HG02588 (cell line): Measurements from ENCODE around the gene C1QB.
"Not testable (repeated sequence)": the region's sequence is repeated elsewhere in the genome, so short reads cannot be mapped to it uniquely, and the experiment has no call there.

ENCODE experiments used
- ATAC-seq: cut with Tn5 transposase; IDR thresholded peaks from one replicate; pipeline ENCODE4 v1.9.1; 2021; ENCODE audit warnings: mild to moderate bottlenecking, moderate library complexity; ENCODE audit not compliant: unreplicated experiment

The C1QB gene

DNA sequence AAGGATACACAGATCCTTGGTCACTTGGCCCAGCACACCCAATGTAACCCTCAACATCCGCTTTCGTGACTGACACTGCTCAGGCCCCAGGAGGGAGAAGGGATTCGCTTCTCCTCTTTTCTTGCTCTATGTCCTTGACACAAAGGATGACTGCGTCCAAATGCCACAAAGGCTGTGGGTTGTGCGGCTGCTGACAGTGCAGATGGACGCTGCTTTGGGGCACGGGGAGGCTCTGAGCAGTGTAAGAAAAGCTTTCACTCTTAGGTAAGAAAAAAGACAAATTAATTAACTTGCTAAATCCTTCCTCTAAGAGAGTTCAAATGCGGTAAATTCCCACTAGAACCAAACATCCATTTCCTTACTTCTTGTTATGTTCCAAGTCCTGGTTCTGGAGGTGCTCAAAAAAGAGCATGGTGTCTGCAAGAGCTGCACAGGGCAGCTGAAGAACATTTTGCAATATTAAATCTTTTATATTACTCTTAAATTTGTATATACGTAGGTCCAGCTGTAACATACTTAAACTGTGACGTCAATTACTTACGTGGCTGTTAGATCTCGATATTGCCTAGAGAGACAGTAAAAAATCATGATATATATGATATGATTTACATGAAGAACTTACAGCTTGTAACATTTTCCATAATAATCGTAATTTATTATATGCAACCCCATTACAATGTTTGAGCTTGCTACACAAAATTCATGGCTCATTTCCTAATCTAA lies 38.2 kb downstream of the C1QB start:
- no peak for ATAC-seq

DNA sequence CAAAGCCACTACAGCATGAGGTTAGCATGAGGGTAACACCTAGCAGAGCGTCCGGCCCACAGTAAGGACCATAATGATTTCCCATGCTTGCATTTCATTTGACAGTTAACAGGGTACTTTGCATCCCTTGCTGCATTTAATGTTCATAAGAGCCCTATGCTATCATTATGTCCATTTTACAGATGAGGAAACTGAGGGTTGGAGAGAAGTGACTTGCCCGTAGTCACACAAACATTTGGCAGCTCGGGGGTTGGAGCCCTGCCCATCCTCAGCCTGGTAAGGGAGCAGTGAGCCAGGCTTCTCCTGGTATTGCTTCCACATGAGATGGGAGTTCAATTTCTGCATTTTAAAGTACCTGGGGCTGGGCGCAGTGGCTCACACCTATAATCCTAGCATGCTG lies 41.1 kb downstream of the C1QB start:
- no peak for ATAC-seq

- no peak for ATAC-seq
These were observed 43.6 kb downstream of the C1QB start for GRCh38 chr1:22696610-22697009.

DNA sequence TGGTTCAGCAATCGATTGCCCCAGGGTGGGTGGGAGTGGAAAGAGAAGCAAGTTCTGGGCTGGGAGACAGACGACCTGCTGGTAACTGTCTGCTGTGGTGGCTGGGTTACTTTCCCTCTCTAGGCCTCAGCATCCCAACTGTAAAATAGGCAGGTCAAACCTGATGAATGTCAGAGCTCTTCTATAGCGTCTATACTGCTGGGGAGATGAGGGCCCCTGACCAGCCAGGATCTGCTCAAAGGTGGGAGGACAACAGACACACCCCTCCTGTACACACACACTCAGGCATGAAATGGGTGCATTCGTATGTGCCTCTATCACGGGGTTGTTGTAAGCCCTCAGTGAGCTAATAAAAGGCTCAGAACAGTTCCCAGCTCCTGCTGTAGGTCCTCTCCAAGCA lies 44.9 kb downstream of the C1QB start:
- ATAC-seq, result no peak

GRCh38 chr1:22699681-22700520 lies 46.9 kb downstream of the C1QB start:
- ATAC-seq, result no peak

DNA sequence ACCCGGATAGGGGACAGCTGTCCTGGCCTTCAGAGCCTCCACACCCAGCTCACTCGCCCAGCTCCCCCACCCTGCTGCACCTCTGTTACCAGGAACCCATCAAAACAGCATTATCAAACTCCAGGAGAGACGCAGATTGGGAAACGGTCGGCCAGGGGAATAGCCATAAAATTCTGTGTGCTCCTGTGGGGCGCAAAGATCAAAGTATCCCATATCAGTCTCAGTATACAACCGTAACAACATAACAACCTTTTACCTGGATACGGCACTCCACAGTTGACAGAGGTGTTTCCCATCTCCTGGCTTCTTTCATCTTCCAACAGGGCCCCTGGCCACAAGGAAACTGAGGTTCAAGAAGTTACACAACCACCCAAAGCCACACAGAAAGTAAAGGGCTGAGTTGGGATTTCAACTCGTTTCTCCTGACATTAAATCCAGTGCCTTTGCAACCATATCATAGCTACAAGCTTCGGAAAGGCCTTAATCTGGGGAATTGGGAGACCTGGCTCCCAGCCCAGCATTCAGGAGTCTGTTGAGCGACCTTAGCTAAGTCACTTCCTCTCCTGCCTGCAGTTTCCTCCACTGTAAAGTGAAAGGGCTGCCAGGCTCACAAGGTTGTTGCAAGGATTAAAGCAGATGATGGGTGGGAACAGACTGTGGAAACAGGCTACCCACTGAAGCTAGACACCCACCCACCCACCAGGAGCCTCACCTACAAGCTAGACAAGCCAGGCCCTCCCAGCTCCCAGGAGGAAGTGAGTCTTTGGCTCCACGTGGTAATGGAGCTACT lies 49.5 kb downstream of the C1QB start:
- ATAC-seq, result no peak

- ATAC-seq, result peak; percentile 54
These were observed 51.5 kb downstream of the C1QB start for GRCh38 chr1:22704440-22705067.

DNA sequence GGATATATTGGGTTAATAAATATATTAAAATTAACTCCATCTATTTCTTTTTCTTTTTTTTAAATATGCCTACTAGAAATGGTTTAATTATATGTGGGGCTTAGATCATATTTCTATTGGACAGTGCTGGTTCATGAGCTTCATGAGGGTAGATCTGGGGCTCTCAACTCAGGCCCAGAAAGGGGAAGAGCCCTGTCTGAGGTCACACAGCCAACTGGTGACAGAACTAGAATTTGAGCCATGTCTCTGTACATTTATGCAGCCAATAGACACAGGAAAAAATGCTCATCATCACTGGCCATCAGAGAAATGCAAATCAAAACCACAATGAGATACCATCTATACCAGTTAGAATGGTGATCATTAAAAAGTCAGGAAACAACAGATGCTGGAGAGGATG lies 52.5 kb downstream of the C1QB start:
- ATAC-seq, result no peak

- ATAC-seq, result not testable (repeated sequence)
These were observed 53.1 kb downstream of the C1QB start for GRCh38 chr1:22706100-22706499.

- no peak for ATAC-seq
These were observed 55.7 kb downstream of the C1QB start for GRCh38 chr1:22708777-22709176.

- ATAC-seq, result no peak
These were observed 56.2 kb downstream of the C1QB start for GRCh38 chr1:22709227-22709626.

- ATAC-seq, result no peak
These were observed 57.1 kb downstream of the C1QB start for GRCh38 chr1:22709891-22710700.

DNA sequence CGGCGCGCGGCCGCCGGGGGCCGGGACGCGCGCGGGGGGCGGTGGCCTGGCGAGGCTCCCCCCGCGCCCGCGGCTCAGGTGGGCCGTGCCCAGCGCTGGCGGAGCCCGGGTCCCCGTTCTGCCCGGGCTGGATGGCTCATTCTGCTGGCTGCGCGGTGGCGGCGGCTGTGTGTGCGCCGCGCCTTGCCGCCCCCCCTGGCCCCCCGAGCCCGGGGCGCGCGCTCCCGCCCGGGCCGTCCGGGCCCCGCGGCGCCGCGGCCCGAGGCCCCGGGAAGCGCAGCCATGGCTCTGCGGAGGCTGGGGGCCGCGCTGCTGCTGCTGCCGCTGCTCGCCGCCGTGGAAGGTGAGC lies 57.6 kb downstream of the C1QB start, which contains the start of gene EPHB2:
Gene EPHB2 (plus strand): TSS at position 139 of the 349 bp plus-strand sequence. CDS start 144 bp downstream, at position 283.
- no peak for ATAC-seq

DNA sequence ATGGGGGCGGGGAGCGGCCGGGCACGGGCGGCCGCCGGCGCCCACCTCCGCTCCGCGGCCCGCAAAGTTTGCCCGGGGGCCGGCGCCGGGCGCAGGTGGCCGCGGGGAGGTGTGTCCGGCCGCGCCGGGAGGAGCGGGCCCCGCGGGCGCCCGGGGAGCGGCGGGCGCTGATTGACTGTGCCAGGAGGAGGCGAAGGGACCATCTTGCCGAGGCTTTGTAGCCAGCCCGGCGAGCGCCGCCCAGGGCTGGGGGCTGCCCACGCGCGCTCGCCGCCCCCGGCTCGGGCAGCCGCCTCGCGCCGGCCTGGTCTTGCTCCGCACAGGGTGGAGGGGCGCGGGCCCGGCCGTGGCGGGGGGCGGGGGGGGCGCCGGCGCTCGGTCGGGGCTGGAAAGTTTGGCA lies 58.0 kb downstream of the C1QB start:
- no peak for ATAC-seq
